ENCODE results near the gene SORCS1.

SORCS1 gene

DNA sequence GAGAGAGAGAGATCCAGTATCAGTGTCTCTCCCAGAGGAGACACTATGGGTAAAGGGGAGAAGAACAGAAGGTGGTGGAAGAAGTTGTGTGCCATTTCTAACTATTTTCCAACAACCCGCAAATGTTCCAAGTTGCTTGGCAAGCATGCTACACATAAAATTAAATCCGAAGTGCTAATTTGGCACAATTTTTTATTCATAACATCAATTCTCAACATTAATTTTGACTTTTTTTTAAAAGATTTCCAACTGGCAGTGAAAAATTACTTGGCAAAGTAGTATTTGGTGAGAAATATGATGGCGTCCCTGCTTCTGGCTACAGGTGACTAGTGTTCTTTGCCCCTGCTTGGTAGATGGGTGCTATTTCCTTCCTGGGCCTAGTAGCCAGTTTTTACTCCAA, 622.0 kb downstream of the SORCS1 start:
- H3K36me3 Mint-ChIP-seq (ENCODE audit: insufficient read depth): no peaks in the 10 kb centered on the region
- DNase-seq (ENCODE audit: low spot score in 2 of 2): no peak
- ATAC-seq (replicated peaks; ENCODE audit: extremely low read depth, poor library complexity, severe bottlenecking): no peak
- no peaks in the 10 kb centered on the region for H3K4me1 Mint-ChIP-seq
- peaks cover 6% of the 10 kb centered on the region for H3K9me3 Mint-ChIP-seq
- H3K4me3 Mint-ChIP-seq: no peak overlapping the region
- H3K27me3 Mint-ChIP-seq: no peaks in the 10 kb centered on the region
- no peak overlapping the region for H3K27ac Mint-ChIP-seq (ENCODE audit: low read depth)

- DNase-seq (ENCODE audit: low spot score in 2 of 2): no peak
- Mint-ChIP-seq H3K4me3 (no peak overlapping the region), H3K27ac (ENCODE audit: low read depth) (no peak overlapping the region), H3K9me3 (peaks cover 6% of the 10 kb centered on the region), H3K36me3 (ENCODE audit: insufficient read depth) (no peaks in the 10 kb centered on the region), H3K4me1 (no peaks in the 10 kb centered on the region), H3K27me3 (no peaks in the 10 kb centered on the region)
- ATAC-seq (replicated peaks; ENCODE audit: extremely low read depth, poor library complexity, severe bottlenecking): no peak
These were observed 623.9 kb downstream of the SORCS1 start for GRCh38 chr10:106540645-106541044.

DNA sequence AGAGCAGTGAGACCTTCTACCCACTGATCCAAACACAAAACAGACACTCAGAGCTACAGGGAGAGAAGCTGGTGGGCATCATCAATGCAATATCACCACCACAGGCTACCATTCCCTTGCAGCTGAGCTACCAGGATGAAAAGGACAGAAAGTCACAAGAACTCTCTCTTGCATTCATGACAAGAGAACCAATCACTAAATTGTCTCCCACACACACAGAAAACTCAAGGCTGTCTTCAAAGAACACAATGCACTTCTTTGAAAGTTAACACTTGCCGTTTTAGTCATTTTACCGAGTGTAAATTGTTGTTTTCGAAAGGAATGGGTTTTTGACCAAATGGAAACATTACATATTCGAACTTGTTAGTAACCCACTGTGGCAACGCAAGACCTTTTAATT, 626.6 kb downstream of the SORCS1 start:
- peaks cover 6% of the 10 kb centered on the region for H3K9me3 Mint-ChIP-seq
- no peaks in the 10 kb centered on the region for H3K4me1 Mint-ChIP-seq

DNA sequence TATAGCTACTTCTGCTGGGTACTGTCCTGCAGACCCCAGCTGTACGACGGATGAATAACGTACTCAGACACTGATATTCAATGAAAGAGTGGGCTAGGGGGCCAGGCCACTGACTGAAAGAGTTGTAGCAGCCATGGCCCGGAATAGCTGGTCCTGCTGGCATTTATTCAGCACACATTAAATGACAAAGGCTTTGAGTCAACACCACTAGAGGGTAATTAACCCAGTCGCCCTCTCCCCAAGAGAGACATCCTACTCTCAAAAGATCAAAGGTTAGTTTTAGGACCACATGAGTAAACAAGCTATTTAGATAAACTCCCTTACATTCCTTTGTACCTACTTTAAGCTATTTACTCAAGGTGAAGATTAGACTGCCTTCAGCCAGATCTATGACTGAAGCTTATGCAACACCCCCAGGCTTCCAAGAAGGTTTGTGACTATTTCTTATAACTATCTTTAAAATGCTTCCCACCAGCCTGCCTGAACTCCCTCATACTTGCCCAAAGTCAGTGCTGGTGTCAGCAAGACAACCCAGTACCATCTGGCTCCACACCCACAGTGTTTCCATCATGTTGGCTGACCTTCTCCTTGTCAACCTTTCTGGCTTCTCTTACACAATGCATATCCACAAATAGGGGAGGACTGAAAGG, 629.1 kb downstream of the SORCS1 start:
- DNase-seq (ENCODE audit: low spot score in 2 of 2) (no peak), ATAC-seq (replicated peaks; ENCODE audit: extremely low read depth, poor library complexity, severe bottlenecking) (no peak)
- H3K4me3 Mint-ChIP-seq: no peak overlapping the region
- H3K27ac Mint-ChIP-seq (ENCODE audit: low read depth): no peak overlapping the region
- no peaks in the 10 kb centered on the region for H3K4me1 Mint-ChIP-seq
- no peaks in the 10 kb centered on the region for H3K36me3 Mint-ChIP-seq (ENCODE audit: insufficient read depth)
- no peaks in the 10 kb centered on the region for H3K27me3 Mint-ChIP-seq
- no peaks in the 10 kb centered on the region for H3K9me3 Mint-ChIP-seq

More for the DNA sequence above, 626.6 kb downstream of the SORCS1 start:
- H3K36me3 Mint-ChIP-seq (ENCODE audit: insufficient read depth): no peaks in the 10 kb centered on the region
- H3K27ac Mint-ChIP-seq (ENCODE audit: low read depth): no peak overlapping the region
- ATAC-seq (replicated peaks; ENCODE audit: extremely low read depth, poor library complexity, severe bottlenecking) (no peak), DNase-seq (ENCODE audit: low spot score in 2 of 2) (no peak)
- no peak overlapping the region for H3K4me3 Mint-ChIP-seq
- H3K27me3 Mint-ChIP-seq: no peaks in the 10 kb centered on the region

GRCh38 chr10:106534441-106534840, 630.1 kb downstream of the SORCS1 start:
- no peak for DNase-seq (ENCODE audit: low spot score in 2 of 2)
- Mint-ChIP-seq H3K36me3 (ENCODE audit: insufficient read depth) (no peaks in the 10 kb centered on the region), H3K4me1 (no peaks in the 10 kb centered on the region), H3K4me3 (no peak overlapping the region), H3K9me3 (no peaks in the 10 kb centered on the region), H3K27ac (ENCODE audit: low read depth) (no peak overlapping the region), H3K27me3 (no peaks in the 10 kb centered on the region)
- no peak for ATAC-seq (replicated peaks; ENCODE audit: extremely low read depth, poor library complexity, severe bottlenecking)

GRCh38 chr10:106528702-106529101, 635.8 kb downstream of the SORCS1 start:
- Mint-ChIP-seq H3K9me3 (peaks cover 12% of the 10 kb centered on the region), H3K4me1 (no peaks in the 10 kb centered on the region), H3K4me3 (no peak overlapping the region), H3K27ac (ENCODE audit: low read depth) (no peak overlapping the region), H3K36me3 (ENCODE audit: insufficient read depth) (peaks cover 1% of the 10 kb centered on the region), H3K27me3 (no peaks in the 10 kb centered on the region)
- no peak for ATAC-seq (replicated peaks; ENCODE audit: extremely low read depth, poor library complexity, severe bottlenecking)
- no peak for DNase-seq (ENCODE audit: low spot score in 2 of 2)

- no peak for ATAC-seq (replicated peaks; ENCODE audit: extremely low read depth, poor library complexity, severe bottlenecking)
- peaks cover 1% of the 10 kb centered on the region for H3K36me3 Mint-ChIP-seq (ENCODE audit: insufficient read depth)
- H3K27me3 Mint-ChIP-seq: no peaks in the 10 kb centered on the region
These were observed 638.7 kb downstream of the SORCS1 start for GRCh38 chr10:106525835-106526234.

More at GRCh38 chr10:106525835-106526234, 638.7 kb downstream of the SORCS1 start:
- Mint-ChIP-seq H3K9me3 (peaks cover 12% of the 10 kb centered on the region), H3K4me1 (no peaks in the 10 kb centered on the region), H3K4me3 (no peak overlapping the region), H3K27ac (ENCODE audit: low read depth) (no peak overlapping the region)
- DNase-seq (ENCODE audit: low spot score in 2 of 2): no peak
